ENCODE data around the gene NEDD4L.
"Not testable (repeated sequence)": the region's sequence is repeated elsewhere in the genome, so short reads cannot be mapped to it uniquely, and the experiment has no call there.

The NEDD4L gene

DNA sequence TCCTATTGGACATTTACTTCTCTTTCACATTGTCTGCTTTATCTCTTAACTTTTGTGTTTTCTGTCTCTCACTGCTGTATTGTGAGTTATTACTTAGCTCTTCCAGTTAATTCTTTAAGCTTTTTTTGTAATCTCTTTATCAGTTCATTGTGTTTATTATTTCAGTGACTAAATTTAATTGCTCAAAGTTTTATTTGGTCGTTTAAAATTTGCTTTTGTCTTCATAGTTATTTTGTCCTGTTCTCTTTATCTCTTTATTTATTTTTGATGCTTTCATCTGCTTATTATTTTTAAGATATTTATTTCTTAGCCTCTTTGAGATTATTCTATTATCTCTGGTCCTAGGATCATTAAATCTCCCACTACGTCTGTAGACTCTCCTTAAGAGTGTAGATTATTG lies 316.3 kb downstream of the NEDD4L start:
- no peak for DNase-seq

DNA sequence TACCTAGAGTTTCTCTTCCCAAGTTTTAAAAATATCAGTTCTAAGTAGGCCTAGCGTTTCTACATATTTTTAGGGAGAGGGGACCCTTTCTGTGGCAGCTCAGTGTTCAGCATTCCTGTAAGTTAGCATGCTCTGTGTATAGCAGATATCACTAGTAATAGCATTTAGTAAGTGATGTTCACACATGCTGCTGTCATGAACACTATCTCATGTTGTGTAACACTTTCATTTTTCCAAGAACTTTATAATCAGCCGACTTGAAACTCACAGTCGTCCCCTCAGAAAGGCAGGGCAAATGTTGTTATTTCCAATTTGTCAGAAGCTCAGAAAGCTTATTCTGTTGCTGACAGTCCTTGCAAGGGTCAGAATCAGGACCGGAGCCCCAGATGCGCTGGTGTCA lies 317.2 kb downstream of the NEDD4L start:
- no peak for DNase-seq

DNA sequence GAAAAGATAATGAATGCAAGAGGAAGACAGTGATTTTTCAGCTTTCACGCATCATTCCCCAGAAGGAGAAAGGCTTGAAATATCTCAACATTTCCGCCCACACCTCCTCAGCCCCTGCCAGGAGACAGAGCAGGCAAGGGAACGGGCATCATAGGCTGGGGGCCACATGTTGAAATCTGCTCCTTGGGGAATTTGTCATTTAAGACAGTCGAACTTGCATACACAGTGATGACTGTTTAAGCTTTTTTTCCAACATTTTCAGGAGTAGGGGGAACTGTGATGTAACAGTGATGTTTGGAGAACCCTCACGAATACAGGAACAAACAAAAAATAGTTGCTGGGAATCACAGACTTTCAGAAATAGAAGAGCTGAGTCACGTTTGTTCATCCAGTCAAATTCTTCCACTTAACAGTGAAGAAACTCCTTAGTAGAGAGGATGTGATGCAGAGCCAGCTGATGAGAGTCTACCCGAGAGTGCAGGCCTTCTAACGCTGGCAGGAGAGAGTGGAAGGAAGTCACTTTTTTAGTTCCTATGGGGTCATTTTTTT lies 318.1 kb downstream of the NEDD4L start:
- no peak for DNase-seq

DNA sequence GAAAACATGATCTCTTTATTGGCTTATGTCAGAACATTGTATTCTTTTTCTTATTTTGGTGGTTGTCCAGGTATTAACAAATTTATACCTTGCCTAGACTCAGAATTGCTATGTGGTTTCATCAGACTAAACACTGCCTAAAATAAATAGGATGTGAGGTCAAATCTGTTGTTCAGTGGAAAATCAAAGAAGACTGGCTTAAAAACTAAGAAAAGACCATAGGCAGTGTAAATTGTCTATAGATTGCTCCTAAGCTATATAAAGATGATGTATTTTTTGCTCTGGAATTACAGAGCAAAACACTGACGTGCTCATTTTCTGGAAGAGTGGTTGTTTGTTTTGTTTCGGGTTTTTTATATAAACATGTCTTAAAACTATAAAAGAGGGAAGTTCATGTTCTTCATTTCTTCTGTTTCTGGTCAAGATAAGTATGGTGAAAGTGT lies 318.8 kb downstream of the NEDD4L start:
- DNase-seq: no peak

DNA sequence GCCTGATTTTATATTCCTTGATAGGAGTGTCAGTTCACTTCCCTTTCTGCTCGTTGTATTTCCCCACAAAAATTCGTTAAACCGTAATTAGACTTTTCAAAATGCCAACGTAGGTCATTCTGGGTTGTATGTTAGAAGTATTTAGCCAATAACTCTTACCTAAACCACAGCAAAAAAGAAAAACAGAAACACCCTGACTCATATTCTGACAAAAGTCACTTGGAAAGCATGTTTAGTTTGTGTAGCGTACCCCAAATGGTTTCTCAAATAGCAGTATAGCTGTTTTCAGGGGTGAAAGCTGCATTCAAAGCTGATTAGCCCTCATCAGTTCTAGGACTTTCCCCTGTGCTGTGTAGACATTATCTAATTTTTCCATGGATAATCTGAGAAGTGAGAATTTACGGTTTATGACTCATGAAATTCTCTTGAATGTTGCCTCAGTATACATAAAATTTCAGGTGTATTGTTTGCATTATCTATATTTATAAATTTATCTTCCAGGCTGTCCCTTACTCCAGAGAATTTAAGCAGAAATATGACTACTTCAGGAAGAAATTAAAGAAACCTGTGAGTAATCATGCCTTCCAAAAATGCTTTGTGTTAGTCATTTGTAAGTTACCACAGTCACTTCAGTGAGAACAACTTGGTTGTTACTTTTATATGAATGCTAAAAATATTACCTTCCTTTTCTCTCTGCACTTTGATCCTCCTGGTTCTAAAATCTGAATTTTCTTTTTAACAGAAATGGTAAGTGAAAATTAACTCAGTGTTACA lies 319.9 kb downstream of the NEDD4L start:
- DNase-seq: no peak

DNA sequence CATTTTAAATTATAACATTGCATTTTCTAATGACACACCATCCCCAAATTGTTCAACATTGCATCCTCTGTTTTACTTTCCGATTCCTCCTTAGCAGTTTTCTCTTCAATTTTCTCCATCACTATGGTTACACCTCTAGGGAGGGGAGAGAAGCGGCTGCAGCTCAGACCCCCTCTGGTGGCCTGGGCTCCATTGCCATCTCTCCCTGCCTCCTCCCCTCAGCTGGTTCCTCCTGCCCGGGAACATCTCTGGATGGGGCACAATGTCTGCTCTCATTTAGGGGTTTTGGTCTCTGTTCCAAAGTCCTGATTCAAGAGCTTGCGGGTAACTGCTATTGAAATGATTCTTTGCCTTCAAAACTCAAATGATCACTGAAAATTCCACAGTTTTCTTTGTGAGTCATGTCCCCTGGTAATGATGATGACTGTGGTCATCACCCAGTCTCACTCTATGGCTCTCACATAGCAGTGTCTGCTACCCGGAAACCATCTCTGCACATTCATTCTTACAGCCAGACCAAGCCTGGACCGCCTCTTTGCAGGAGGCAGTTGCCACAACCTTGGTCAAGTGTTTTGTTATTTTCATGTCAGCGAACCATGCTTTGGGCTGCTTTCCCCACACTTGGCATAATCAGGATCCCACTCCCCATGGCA lies 321.0 kb downstream of the NEDD4L start:
- no peak for DNase-seq

DNA sequence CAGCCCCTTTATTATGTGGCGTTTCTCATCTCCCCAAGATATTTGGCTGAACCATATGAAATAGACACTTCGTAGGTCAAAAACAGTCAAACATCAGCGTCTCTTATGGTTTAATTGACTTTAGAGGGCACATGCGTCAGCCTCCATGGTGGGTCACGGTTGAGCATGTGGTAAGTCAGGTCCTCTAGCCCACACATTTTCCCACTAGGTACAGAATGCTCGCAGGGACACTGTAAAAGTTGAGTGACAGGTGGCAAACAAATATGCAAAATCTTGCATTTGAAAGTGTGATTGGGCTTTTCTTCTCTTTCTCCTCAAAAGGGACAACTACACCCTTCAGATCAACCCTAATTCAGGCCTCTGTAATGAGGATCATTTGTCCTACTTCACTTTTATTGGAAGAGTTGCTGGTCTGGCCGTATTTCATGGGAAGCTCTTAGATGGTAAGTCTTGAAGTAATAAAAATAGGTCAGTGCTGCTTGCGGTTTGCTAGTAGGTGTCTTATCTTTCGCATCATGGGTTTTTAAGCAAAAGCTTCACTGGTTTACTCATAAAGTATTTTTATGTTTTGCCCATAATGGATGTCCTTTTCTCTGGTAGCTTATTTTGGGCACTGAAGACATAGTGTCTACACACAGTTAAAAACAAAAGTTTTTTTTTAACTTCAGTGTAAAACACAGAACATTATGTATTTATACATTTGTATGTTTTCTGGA lies 323.6 kb downstream of the NEDD4L start:
- DNase-seq: no peak

DNA sequence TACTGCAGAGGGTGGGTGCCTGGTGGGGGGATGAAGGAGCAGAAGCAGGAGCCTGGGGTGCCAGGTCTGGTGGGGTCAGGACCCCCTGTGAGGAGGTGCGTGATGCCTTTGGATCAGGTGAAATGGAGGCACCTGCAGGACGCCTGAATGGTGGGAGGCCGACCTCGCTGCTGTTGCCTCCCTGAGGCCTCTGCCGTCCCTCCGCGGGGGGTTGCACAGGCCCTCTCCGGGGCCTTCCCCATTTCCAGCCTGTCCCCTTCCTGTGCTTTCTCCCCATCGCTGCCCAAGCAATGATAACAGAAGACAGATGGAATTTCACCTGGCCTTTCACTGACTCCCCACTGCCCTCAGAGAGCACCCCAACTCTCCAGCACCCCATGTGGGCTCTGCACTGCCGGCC lies 325.6 kb downstream of the NEDD4L start:
- DNase-seq: no peak

DNA sequence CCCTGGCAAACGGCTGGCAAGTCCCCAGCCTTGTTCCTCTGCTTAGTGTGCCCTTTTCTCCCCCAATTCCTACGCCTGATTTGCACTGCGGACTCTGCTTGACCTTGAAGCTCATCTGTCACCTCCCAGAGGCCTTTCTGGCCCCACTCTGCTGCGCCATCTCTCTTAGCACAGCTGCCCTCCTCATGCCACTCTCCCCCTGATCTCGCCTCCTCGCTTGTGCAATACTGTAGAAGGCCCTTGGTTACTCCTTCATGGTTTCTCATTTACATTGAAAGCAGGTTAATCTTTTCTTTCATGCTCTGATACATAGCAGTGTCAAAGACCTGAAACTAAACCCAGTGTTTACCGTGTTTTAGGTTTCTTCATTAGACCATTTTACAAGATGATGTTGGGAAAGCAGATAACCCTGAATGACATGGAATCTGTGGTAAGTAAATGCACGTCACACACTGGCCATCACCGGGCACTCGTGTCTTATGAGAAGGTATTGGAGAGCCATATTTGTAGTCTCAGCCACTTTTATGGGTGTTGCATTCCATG lies 326.1 kb downstream of the NEDD4L start:
- no peak for DNase-seq

DNA sequence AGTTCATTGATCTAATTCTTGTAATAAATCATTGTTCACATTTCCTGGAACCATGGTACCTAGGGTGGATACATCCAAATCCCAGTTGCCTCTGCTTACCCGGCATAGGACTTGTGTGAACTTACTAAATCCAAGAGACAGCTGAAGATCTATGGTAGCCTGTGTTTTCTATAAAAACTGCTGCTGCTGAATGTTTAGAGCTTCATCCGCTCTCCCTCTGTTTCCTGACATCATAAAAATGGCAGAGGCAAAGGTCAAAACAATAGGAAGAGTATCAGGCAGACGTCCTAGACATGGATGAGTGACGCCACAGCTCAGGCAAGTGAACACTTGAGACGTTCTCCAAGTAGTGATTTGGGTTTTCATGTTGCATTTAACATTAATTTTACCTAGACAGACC lies 326.6 kb downstream of the NEDD4L start:
- DNase-seq: no peak

DNA sequence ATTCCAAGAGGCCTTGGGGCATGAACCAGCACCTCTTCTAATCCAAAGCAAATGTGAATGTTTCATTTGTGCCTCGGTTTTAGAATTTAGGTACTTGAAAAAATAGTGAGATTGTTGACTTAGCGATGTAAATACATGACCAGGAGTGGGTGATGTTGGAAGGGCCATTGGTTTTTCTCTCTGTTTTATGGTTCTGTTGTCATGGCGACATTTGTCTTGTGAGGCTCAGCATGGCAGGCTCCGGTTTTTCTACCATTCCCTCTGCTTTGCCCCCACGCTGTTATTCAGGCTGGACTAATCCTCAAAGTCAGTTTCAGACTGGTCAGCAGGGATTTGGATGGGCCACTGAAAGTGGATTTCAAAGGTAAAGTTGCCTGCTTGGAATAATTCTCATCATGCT lies 329.5 kb downstream of the NEDD4L start:
- DNase-seq: no peak

DNA sequence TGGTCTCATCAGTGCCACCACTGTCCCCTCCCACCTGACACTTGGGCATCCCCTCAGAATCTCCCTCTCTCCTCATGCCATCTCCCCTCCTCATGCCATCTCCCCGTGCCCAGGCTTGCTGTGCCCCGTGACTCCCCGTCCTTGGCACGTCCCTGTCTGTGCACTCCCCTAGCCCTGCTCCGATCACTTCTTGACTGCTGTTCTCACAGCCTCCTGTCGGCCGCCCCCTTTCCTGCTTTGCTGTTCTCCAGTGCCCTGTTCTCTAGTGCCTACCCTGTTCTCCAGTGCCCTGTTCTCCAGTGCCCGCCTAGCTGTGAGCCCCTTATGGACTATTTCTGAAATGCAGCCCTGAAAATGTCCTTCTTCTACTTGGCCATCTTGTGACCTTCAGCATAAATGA lies 331.0 kb downstream of the NEDD4L start:
- DNase-seq: no peak

DNA sequence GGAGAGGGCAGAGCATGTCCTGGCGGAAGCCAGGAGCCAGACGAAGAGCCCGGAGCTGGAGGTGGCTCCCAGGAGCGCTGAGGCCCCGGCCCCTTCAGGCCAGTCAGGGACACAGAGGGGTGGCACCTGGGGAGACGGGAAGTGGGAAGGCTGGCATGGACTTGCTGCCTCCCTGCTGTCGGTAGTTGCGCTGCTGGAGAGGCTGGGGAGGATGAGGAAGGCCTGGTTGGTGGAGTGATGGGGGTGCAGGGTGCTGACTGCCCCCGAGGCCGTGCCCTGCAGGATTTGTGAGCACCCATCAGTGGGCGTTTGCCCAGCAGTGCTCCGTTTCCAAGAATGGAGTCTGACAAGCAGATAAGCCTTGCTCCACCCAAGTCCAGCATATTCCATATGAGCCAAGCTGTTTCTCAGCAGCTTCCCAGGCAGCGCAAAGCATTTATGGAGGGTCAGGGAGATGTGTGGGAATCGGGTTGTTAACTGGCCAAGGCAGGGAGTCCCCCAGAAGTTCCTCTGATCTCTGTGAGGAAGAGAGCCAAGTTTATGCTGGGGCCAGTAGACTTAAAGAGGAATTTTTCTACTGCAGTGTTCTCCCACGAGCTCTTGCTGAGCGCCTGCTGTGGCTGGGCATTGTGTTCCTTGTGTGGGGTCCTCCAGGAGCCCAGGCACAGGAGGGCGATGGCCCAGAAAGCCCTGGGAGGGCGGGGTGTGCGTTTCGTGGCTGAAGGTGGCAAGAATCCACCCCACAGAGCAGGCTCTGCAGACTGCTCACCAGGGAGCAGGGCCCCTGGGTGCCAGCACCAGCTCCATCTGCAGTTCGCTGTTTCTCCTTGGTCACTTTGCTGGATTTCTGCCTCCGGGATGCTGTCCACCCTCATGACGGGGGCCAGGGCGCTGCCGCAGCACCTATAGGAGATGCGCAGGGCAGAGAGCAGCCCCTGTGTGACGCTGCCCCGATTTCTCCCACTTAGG lies 334.7 kb downstream of the NEDD4L start:
- DNase-seq: no peak

DNA sequence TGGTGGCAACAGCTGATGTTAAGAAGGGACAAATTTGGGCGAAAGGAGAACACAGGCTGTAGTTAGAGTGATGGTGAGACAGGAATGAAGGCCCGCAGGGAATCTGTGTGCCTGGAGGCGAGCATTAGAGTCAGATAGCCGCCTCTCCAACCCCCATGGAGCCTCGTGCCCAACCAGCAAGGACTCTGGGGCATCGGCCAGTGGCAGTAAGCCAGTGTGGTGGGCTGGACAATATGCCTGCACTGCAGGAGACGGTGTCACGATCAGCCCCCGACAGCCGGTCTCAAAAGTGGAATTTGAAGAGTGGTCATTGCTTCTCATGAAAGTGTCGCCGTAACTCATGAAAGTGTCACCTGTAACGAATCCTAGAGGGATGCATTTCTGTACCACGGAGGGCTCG lies 335.4 kb downstream of the NEDD4L start:
- no peak for DNase-seq

DNA sequence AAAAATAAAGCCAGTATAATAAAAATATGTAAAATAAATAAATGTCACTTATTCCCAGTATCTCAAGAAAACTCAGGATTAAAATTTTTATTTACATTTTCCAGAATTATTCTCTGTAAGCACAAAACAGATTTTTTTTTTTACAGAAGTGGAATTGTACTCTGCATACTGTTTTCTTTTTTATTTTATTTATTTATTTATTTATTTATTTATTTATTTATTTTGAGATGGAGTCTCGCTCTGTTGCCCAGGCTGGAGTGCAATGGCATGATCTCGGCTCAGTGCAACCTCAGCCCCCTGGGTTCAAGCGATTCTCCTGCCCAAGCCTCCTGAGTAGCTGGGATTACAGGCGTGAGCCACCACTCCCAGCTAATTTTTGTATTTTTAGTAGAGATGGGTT lies 336.1 kb downstream of the NEDD4L start:
- not testable (repeated sequence) for DNase-seq

DNA sequence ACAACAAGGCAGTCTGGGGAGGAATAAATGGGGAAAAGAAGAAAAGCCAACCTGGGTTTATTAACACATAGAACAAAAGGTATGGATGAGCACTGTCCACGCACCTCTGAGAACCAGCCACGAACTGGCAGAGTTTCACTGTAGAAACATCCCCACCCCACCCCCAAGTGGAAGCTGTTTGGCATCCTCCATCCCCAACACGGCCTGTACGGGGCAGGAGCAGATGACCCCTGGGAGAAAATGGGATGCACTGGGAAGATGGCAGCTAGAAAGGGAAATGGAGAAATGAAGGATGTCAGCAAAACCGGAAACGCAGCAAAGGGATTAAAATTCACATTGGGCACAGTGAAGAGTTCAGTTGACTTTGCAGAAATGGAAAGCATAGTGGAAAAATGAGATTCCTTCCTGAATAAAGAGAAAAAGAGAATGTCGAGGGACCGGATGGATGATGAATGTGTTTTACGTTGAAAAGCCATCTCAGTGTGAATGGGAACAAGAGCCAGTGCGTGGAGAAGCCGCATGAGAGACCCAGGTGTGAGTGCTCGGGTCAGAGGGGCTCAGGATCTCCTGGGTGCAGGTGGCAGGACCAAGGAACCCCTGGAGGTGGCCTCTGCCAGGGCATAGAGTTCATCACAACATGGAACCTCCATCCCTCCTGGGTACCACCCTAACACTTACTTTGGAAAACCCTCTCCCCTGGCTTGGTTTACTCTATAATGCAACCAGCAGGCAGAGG lies 337.8 kb downstream of the NEDD4L start:
- no peak for DNase-seq

DNA sequence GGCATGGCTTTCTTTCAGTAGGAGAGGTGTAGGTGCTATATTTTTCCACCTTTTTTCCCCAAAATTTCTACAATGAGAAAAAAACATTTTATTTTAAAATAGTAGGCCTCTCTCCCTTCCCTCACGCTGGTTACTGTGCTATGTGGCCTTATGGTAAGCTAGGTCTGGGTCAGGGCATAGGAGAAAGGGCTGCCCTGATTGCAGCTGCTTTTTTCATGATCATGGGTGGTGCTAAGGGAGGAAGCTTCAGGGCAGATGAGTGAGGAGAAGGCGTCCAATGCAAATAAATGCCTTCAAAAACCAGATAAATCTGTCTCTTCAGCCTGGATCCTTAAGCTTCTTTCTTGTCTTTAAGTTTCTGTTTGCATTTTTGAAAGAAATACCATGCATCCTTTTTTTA lies 338.4 kb downstream of the NEDD4L start:
- DNase-seq: no peak

DNA sequence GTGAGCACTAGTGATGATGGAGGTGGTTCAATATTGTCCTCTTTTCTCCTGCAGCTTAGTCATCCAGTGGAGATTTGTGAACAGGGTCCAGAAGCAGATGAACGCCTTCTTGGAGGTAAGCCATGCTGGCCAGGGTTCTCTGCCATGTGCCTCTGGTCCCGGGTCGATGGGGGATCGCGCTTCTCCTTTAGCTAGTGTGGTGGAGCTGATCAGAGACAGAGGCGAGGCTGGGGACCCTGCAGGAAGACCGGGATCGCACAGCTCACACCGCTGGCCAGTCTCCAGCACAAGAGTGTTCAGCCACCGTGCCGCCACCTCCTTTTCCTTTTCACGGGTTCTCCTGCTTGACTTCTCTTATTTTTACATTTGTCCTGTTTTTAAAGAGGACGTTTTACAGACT lies 341.4 kb downstream of the NEDD4L start:
- DNase-seq: no peak

DNA sequence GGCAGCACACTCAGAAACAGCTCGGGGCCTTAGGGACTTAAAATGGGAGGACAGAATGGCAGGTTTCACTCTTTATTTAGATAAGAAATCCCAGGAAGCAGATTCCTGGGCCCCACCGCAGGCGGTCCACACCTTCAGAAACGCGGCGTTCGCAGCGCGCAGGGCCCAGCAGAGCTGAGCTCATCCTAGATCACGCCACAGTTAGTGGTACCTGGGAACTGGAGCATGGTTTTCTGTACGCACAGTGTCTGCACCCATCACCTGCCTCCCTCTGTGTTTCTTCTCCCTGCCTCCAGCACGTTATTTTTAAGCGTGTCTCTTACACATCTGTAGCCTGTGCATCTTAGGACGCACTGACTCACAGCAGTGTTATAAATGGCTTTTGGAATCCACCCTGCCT lies 342.8 kb downstream of the NEDD4L start:
- no peak for DNase-seq

DNA sequence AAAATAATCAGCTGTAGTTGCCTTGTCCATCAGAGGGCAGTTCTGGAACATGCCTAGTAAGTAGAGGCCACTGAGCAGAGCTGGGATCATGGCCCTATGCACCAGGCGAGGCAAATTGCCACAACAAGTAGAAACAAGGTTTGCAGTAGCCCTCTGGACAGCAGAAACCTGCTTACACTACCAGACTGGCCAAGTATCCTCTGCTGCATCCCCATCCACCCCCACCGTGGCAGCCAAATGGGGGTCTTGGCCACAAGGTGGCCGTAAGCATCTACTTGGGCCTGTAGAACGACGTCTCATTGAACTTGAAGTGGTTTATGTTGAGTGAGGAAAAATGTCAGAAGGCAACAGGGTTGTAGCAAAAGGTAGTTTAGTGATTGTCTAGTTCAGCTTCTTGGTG lies 343.7 kb downstream of the NEDD4L start:
- no peak for DNase-seq

DNA sequence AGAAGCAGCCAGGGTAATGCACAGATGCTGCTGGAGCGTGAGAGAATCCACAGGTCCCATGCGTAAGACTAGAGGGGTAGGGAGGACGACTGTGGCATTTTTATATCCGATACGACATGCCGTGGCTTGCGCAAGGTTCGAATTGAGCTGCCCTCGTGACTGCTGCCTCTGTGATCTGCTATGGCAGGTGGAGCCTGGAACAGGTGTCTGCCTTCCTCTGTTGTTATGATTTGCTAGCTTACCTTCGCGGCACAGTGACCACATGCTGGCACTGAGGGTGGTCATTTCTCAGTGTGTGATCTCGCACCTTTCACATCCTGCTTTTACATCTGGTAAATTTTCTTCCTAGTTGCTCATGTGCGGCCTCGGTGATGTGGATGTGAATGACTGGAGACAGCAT lies 344.7 kb downstream of the NEDD4L start:
- no peak for DNase-seq

DNA sequence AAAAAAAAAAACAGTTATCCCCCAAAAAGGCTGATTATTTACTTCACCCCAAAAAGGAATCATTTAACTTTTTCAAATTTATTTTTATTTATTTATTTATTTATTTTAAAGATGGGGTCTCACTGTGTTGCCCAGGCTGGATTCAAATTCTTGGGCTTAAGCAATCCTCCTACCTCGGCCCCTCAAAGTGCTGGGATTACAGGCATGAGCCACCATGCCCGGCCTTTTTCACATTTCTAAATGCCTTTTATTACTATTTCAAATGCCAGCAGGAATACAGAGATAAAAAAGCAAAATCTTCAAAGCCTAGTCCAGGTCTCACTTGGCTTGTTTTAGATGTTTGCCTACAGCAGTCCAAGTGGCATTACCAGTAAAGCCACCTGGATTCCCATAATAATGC lies 345.7 kb downstream of the NEDD4L start:
- no peak for DNase-seq
